Transverse colon (tissue), 4 donors: ENCODE measurements around the gene DSCAM.

Experiments
- CTCF ChIP-seq, 5 experiments: fragments of 200-600 bp in 3 of 5; fragments of 450-650 bp in 2 of 5; sonication (generic) in 3 of 5; IDR thresholded peaks; 1 replicate in 2 of 5; 2 replicates in 3 of 5; pipeline ENCODE4 v1.5.1; 2016 to 2017; ENCODE audit warnings: antibody characterized with exemption in 5 of 5, inconsistent platforms in 3 of 5, mild to moderate bottlenecking in 2 of 5, moderate library complexity in 1 of 5
- EP300 ChIP-seq: sonication (generic); formaldehyde crosslinking; IDR thresholded peaks from one replicate; pipeline ENCODE4 v1.6.1; 2017; ENCODE audit warnings: antibody characterized with exemption, low read depth
- POLR2A ChIP-seq: fragments of 450-650 bp; IDR thresholded peaks from one replicate; pipeline ENCODE4 v1.6.1; 2016; ENCODE audit warnings: antibody characterized with exemption, mild to moderate bottlenecking, moderate library complexity
- POLR2AphosphoS5 ChIP-seq, 3 donors: sonication (generic); formaldehyde crosslinking; IDR thresholded peaks; one replicate each; pipeline ENCODE4 v1.6.1; 2016; ENCODE audit warnings: antibody characterized with exemption in 3 of 3

DNA sequence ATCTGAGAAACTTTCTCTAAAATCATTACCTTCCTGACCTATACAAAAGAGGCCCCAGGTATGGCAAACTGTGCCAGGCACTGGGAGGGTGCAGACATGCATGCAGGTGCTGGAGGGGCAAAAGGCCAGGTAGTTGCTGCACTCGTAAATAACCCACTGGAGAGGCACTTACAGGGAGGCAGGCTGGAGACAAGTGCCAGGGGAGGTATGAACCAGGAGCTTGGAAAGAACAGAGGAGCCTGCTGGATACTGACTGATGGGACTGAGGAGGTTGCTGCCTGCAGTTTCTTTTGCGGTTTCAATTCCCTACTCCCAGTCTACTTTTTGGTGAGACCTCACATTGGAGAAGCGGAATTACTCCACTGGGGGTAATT is 113.9 kb downstream of the DSCAM start:
- TF ChIP-seq CTCF (IDR thresholded peaks at IDR 0.05) (no peak), POLR2A (no peak), EP300 (no peak), POLR2AphosphoS5 (IDR thresholded peaks at IDR 0.05) (no peak)
